H1 (cell line): ENCODE data around the gene ITGAV. TPM values are rescaled to one million over a fixed set of nuclear protein-coding genes. Genes with fewer than 3 reads are reported as not detected.
A peak's percentile ranks its signal among the peaks of the same experiment; 100 is the strongest.

Experiments
- CTCF ChIA-PET: fragments of 300-600 bp; sonication (Branson Sonifier 250); formaldehyde crosslinking; loops from one replicate; lab custom pipeline; 2021; ENCODE audit not compliant: partially characterized antibody; lab: Charles Lee
- POLR2A ChIA-PET: fragments of 300-600 bp; sonication (Branson Sonifier 250); formaldehyde crosslinking; loops from one replicate; lab custom pipeline; 2021; ENCODE audit warnings: inconsistent platforms; ENCODE audit not compliant: partially characterized antibody; lab: Charles Lee
- DNase-seq, 2 experiments: peaks; one replicate each; pipeline versions ENCODE4 v3.0.0 to v3.0.0-alpha.2; 2010 to 2022; ENCODE audit warnings: low spot score in 2 of 2, low read depth in 1 of 2, mixed read lengths in 1 of 2
- FAIRE-seq: peaks from 2 replicates; lab custom pipeline; 2011; peaks lifted over from hg19 to GRCh38; lab: Jason Lieb, UNC
- H2AFZ ChIP-seq: 2 replicates; pipeline ENCODE4 v1.8.1; 2012; ENCODE audit warnings: low read length, inconsistent platforms
- H2AK5ac ChIP-seq: 2 replicates; pipeline ENCODE4 v1.6.1; 2013; ENCODE audit warnings: low read depth, low read length
- H2BK120ac ChIP-seq: replicated peaks from 2 replicates; pipeline ENCODE3; 2013; ENCODE audit warnings: low read depth, low read length, inconsistent platforms
- H2BK12ac ChIP-seq: 2 replicates; pipeline ENCODE4 v1.6.1; 2013; ENCODE audit warnings: low read depth, low read length
- H2BK15ac ChIP-seq: 2 replicates; pipeline ENCODE4 v1.6.1; 2013; ENCODE audit warnings: low read length
- H2BK20ac ChIP-seq: 2 replicates; pipeline ENCODE4 v1.6.1; 2013; ENCODE audit warnings: low read length
- H2BK5ac ChIP-seq: 2 replicates; pipeline ENCODE4 v1.6.1; 2013; ENCODE audit warnings: low read depth, low read length
- H3K14ac ChIP-seq: 2 replicates; pipeline ENCODE4 v1.6.1; 2013; ENCODE audit warnings: inconsistent platforms; ENCODE audit not compliant: insufficient read length
- H3K18ac ChIP-seq: 2 replicates; pipeline ENCODE4 v1.6.1; 2013; ENCODE audit warnings: low read length; ENCODE audit errors: extremely low read depth
- H3K23ac ChIP-seq: 2 replicates; pipeline ENCODE4 v1.6.1; 2013; ENCODE audit warnings: inconsistent platforms; ENCODE audit not compliant: insufficient read length
- H3K23me2 ChIP-seq: 2 replicates; pipeline ENCODE4 v1.6.1; 2013; ENCODE audit warnings: low read depth, low read length
- H3K27ac ChIP-seq: 2 replicates; pipeline ENCODE4 v1.6.1; 2011; ENCODE audit warnings: low read depth, low read length, inconsistent platforms
- H3K27me3 ChIP-seq, 4 experiments: replicated peaks in 1 of 4; 1 replicate in 1 of 4; 2 replicates in 3 of 4; pipeline versions ENCODE4 v1.6.1 to v1.8.1; 2011 to 2013; ENCODE audit warnings: low read length in 3 of 4, mild to moderate bottlenecking in 3 of 4, inconsistent platforms in 2 of 4, mixed read lengths in 2 of 4, moderate library complexity in 1 of 4; ENCODE audit not compliant: control insufficient read depth in 3 of 4, insufficient read depth in 3 of 4; ENCODE audit errors: extremely low read depth in 1 of 4
- H3K36me3 ChIP-seq, 4 experiments: 2 replicates each; pipeline versions ENCODE4 v1.6.1 to v1.8.1; 2011 to 2013; ENCODE audit warnings: mild to moderate bottlenecking in 4 of 4, low read length in 3 of 4, moderate library complexity in 2 of 4, control low read depth in 1 of 4, inconsistent platforms in 1 of 4; ENCODE audit not compliant: insufficient read depth in 4 of 4, control insufficient read depth in 2 of 4
- H3K4ac ChIP-seq: replicated peaks from 2 replicates; pipeline ENCODE3; 2013; ENCODE audit warnings: low read length, low read depth, mixed read lengths, inconsistent platforms; ENCODE audit not compliant: insufficient read length
- H3K4me1 ChIP-seq, 4 experiments: replicated peaks in 1 of 4; 1 replicate in 1 of 4; 2 replicates in 3 of 4; pipeline versions ENCODE4 v1.6.1 to v1.8.1; 2011 to 2013; ENCODE audit warnings: low read length in 3 of 4, inconsistent platforms in 2 of 4, mixed read lengths in 1 of 4; ENCODE audit not compliant: insufficient read depth in 4 of 4, control insufficient read depth in 3 of 4
- H3K4me2 ChIP-seq, 2 experiments: 2 replicates each; pipeline versions ENCODE4 v1.6.1 to v1.8.1; 2011 to 2013; ENCODE audit warnings: low read depth in 2 of 2, low read length in 2 of 2, control low read depth in 1 of 2, inconsistent platforms in 1 of 2, mild to moderate bottlenecking in 1 of 2; ENCODE audit not compliant: insufficient read depth in 1 of 2
- H3K4me3 ChIP-seq, 4 experiments: fragments of 200-600, 300-600 bp in 1 of 4; sonication (generic), shearing (Covaris generic), sonication (Bioruptor Twin) in 1 of 4; 2 replicates each; pipeline versions ENCODE4 v1.5.1 to v1.8.1; 2011 to 2016; ENCODE audit warnings: low read length in 4 of 4, low read depth in 3 of 4, control low read depth in 2 of 4, inconsistent platforms in 2 of 4, mild to moderate bottlenecking in 2 of 4, mixed read lengths in 1 of 4, moderate library complexity in 1 of 4; ENCODE audit not compliant: insufficient read depth in 2 of 4; ENCODE audit errors: extremely low read depth in 1 of 4
- H3K56ac ChIP-seq: replicated peaks from 2 replicates; pipeline ENCODE3; 2013; ENCODE audit warnings: low read depth, mild to moderate bottlenecking, mixed read lengths, low read length, inconsistent platforms; ENCODE audit not compliant: insufficient read length
- H3K79me1 ChIP-seq: 2 replicates; pipeline ENCODE4 v1.6.1; 2013; ENCODE audit warnings: low read depth, low read length, control low read depth
- H3K79me2 ChIP-seq, 2 experiments: 2 replicates each; pipeline versions ENCODE4 v1.6.1 to v1.8.1; 2012 to 2013; ENCODE audit warnings: low read length in 2 of 2, mild to moderate bottlenecking in 2 of 2, inconsistent platforms in 1 of 2; ENCODE audit not compliant: insufficient read depth in 2 of 2, control insufficient read depth in 1 of 2
- H3K9ac ChIP-seq, 4 experiments: replicated peaks in 1 of 4; 1 replicate in 1 of 4; 2 replicates in 3 of 4; pipeline versions ENCODE4 v1.6.1 to v1.8.1; 2011 to 2013; ENCODE audit warnings: low read depth in 3 of 4, low read length in 3 of 4, control low read depth in 2 of 4, mild to moderate bottlenecking in 2 of 4, moderate library complexity in 2 of 4, inconsistent platforms in 1 of 4; ENCODE audit errors: extremely low read depth in 1 of 4
- H3K9me3 ChIP-seq, 2 experiments: 2 replicates each; pipeline versions ENCODE4 v1.6.1 to v1.8.1; 2012 to 2013; ENCODE audit warnings: mild to moderate bottlenecking in 2 of 2, moderate library complexity in 2 of 2, control low read depth in 1 of 2, inconsistent platforms in 1 of 2, low read depth in 1 of 2, low read length in 1 of 2, mixed read lengths in 1 of 2; ENCODE audit not compliant: insufficient read depth in 2 of 2
- H4K20me1 ChIP-seq, 2 experiments: replicated peaks in 1 of 2; 2 replicates each; pipeline versions ENCODE3 to v1.8.1; 2011 to 2013; ENCODE audit warnings: inconsistent platforms in 2 of 2, low read length in 2 of 2, mild to moderate bottlenecking in 1 of 2; ENCODE audit not compliant: insufficient read depth in 2 of 2, control insufficient read depth in 1 of 2
- H4K5ac ChIP-seq: 2 replicates; pipeline ENCODE4 v1.6.1; 2013; ENCODE audit warnings: low read length, low read depth, mixed read lengths, inconsistent platforms; ENCODE audit not compliant: insufficient read length
- H4K8ac ChIP-seq: 2 replicates; pipeline ENCODE4 v1.8.0; 2013; ENCODE audit warnings: mild to moderate bottlenecking, moderate library complexity, low read length, inconsistent platforms; ENCODE audit not compliant: insufficient read depth; ENCODE audit errors: extremely low read depth
- H4K91ac ChIP-seq: replicated peaks from 2 replicates; pipeline ENCODE3; 2013; ENCODE audit warnings: low read length, mixed read lengths, inconsistent platforms; ENCODE audit not compliant: insufficient read length
- CHD2 ChIP-seq: IDR thresholded peaks from 2 replicates; pipeline ENCODE4 v1.6.1; 2012; ENCODE audit warnings: low read length, improper control_type of control experiment
- WGBS, 2 experiments: shearing (Covaris generic) in 1 of 2; methylation state at CpG; one replicate each; pipeline versions ENCODE4 v1.1.6 to v1.1.7; 2013 to 2015; ENCODE audit warnings: low lambda C conversion rate in 2 of 2, mixed read lengths in 2 of 2, inconsistent platforms in 1 of 2, low coverage in 1 of 2, missing lambda C conversion rate in 1 of 2; ENCODE audit not compliant: insufficient replicate concordance in 2 of 2, insufficient coverage in 1 of 2, insufficient read length in 1 of 2; ENCODE audit errors: extremely low coverage in 1 of 2, missing lambda C conversion rate in 1 of 2; 5-methylcytosine and 5-hydroxymethylcytosine counted together
- polyA plus RNA-seq, 7 experiments: library from polyadenylated mRNA; depleted of rRNA in 3 of 7; stranded (reverse) in 5 of 7; unstranded in 2 of 7; fragments of >200 nt in 5 of 7; fragments of 200-250 nt in 2 of 7; gene quantifications; 1 replicate in 5 of 7; 2 replicates in 1 of 7; 4 replicates in 1 of 7; pipeline versions ENCODE4 v1.2.1 to v1.2.3, GENCODE V29; 2011 to 2013; ENCODE audit warnings: missing spikeins in 2 of 7, mixed read lengths in 2 of 7
- total RNA-seq: library from RNA; stranded (reverse); fragmentation: NEBNext Ultra II Directional; extraction: Animal tissue kit (Norgen Biotek cat#: 25700); gene quantifications from 2 replicates; pipeline ENCODE4 v1.2.1, GENCODE V29; 2021

ITGAV gene
- total and polyA plus RNA-seq, 2 of the 8 experiments (the other 6 are each of a cell fraction or from before 2014, with no cell fraction given): 11.7 to 42.4 TPM

GRCh38 chr2:186617148-186617547 is 27.3 kb downstream of the ITGAV start:
- H3K27ac ChIP-seq: no peak overlapping the region
- DNase-seq: no peak
- no peak overlapping the region for H3K4me3 ChIP-seq
- H3K79me2 ChIP-seq: peaks cover 0 to 8% of the 10 kb centered on the region in 2 experiments; a peak in 1 of 4 replicates
- no peak overlapping the region for H2BK15ac ChIP-seq
- POLR2A ChIA-PET: no interaction called here
- peak overlapping the region; percentile 59 for H3K4ac ChIP-seq
- no peak overlapping the region for H3K23ac ChIP-seq
- no peaks in the 10 kb centered on the region for H3K23me2 ChIP-seq
- no peak overlapping the region for H2BK120ac ChIP-seq
- no peak overlapping the region for H2BK12ac ChIP-seq
- no peak overlapping the region for H4K91ac ChIP-seq
- H3K9me3 ChIP-seq: no peaks in the 10 kb centered on the region
- no peak overlapping the region for H4K5ac ChIP-seq
- no peak overlapping the region for H2AK5ac ChIP-seq
- no peak overlapping the region for H3K9ac ChIP-seq
- H3K27me3 ChIP-seq: no peaks in the 10 kb centered on the region
- H3K18ac ChIP-seq: no peak overlapping the region
- no peak overlapping the region for H4K8ac ChIP-seq
- no peaks in the 10 kb centered on the region for H3K4me1 ChIP-seq
- peaks cover 0 to 2% of the 10 kb centered on the region in 2 experiments for H4K20me1 ChIP-seq
- no peak overlapping the region for H3K4me2 ChIP-seq
- no peak overlapping the region for H3K56ac ChIP-seq
- no peak overlapping the region for H2AFZ ChIP-seq
- no peak for FAIRE-seq
- no peaks in the 10 kb centered on the region for H3K36me3 ChIP-seq
- 96% methylated on average over 4 of the region's 4 CpGs; no CpG with 5 or more reads in 1 of the 2 experiments for WGBS, 2 experiments
- CTCF ChIA-PET: no interaction called here
- H2BK20ac ChIP-seq: no peak overlapping the region
- H3K79me1 ChIP-seq: no peaks in the 10 kb centered on the region
- no peak overlapping the region for H2BK5ac ChIP-seq
- H3K14ac ChIP-seq: no peak overlapping the region
- TF ChIP-seq CHD2: no peak
